ENCODE results near the gene CSNK2B.

CSNK2B gene

DNA sequence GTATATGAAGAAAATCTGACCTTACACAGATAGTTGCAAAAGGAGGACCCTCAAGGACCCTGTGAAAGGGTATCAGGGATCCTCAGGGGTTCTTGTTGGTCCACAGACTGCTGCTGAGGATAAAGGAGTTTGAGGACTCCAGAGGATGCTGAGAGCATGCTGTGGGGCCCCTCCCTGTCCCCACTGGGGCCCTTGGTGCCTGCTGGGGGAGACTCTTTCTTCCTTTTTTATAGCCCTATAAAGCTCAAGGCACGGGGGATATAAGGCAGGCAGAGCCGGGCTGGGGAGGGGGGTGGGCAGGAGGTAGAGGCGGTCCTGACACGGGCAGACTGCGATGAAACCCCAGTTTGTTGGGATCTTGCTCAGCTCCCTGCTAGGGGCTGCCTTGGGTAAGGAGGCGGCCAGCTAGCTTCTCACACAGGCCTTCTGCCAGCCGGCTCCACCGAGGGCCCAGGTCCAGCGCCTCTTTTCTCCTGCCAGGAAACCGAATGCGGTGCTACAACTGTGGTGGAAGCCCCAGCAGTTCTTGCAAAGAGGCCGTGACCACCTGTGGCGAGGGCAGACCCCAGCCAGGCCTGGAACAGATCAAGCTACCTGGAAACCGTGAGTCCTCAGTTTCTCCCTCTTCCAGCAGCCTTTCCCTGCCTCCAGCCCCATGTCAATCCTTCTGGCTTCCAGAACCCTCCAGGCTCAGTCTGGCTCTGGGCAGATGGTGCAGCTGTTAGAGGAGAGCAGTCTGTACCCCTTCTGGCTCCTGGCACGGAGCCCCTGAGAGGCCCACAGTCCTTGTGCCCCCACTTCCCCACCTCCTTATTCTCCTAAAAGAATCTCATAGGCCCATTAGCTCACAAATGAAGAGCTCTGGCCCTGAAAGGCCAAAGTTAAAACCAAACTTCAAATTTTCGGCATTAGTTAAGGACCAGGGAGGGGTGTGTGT, 49.4 kb downstream of the CSNK2B start, which contains the start of gene LY6G6D:
Gene LY6G6D (plus strand): TSS at position 327 of the 937 bp plus-strand sequence. CDS start 8 bp downstream, at position 335.
- no peak for DNase-seq

DNA sequence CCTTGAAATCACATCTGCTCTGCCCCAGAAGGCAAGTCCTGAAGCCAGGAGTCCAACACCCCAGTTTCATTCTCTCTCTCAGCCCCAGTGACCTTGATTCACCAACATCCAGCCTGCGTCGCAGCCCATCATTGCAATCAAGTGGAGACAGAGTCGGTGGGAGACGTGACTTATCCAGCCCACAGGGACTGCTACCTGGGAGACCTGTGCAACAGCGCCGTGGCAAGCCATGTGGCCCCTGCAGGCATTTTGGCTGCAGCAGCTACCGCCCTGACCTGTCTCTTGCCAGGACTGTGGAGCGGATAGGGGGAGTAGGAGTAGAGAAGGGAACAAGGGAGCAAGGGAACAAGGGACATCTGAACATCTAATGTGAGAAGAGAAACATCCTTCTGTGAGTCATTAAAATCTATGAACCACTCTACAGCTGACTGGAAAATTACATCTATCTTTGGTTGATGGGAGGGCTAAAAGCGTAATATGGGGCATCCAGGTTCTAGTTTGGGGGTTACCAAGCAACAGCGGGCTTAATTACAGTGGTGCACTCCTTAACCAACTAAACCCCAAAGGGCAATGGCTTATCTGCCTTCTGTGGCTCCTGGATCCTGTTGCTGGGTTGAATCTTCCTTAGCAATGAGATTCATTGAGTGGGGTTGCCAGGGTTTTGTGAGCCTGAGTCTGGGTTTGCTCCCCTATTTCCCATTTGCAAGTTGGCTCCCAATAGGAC, 51.8 kb downstream of the CSNK2B start:
- DNase-seq: no peak

DNA sequence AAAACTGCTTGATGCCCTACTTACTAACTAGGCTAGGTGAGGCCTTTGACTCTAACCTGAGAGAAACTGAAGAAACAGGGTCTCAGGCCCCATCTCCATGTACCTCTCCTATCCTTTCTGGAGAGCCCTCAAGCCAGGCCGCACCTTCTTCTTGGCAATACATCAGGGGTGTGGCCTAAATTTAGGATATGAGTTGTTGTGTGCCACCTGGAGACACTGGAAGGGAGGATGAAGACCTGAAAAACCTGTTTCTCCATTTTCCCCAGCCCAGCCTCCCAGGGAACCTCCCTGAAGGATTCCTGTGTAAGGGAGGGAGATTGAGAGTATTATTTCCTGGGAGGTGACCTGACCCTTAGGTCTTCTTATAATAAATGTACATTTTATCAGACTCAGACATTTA, 52.4 kb downstream of the CSNK2B start:
- DNase-seq: no peak

GRCh38 chr6:31719001-31719400, 53.1 kb downstream of the CSNK2B start:
- DNase-seq: no peak

Data from activated naive CD4-positive, alpha-beta T cell treated with Interleukin-2 at 50 U/mL for 16 hours (primary cell).